ENCODE measurements around the gene POU5F2. TPM values are rescaled to one million over a fixed set of nuclear protein-coding genes. Genes with fewer than 3 reads are reported as not detected.

Gene POU5F2
- total and polyA plus RNA-seq, 9 of the 15 experiments (the other 6 are each of a cell fraction or from before 2014, with no cell fraction given): 0.01 to 0.40 (median 0.18) TPM; not detected in 2

- Histone ChIP-seq H3K79me2 (ENCODE audit: control insufficient read depth, insufficient read depth, low read length) (no peaks in the 10 kb centered on the region), H3K27ac (ENCODE audit: extremely low read depth, low read depth, low read length) (no peak overlapping the region), H3K9me1 (ENCODE audit: control insufficient read depth, insufficient read depth, low read length) (no peaks in the 10 kb centered on the region), H3K4me3 (no peak overlapping the region), H3K4me1 (replicated peaks in 1 of 2; ENCODE audit: control insufficient read depth in 2 of 2, insufficient read depth in 2 of 2, low read length in 2 of 2) (no peaks in the 10 kb centered on the region), H3K27me3 (ENCODE audit: control insufficient read depth in 2 of 2, insufficient read depth in 2 of 2, low read length in 2 of 2) (no peaks in the 10 kb centered on the region), H3K9ac (ENCODE audit: insufficient read depth in 1 of 2, low read depth in 2 of 2, low read length in 2 of 2) (no peak overlapping the region), H4K20me1 (replicated peaks; ENCODE audit: control insufficient read depth, insufficient read depth, low read length) (no peaks in the 10 kb centered on the region), H3K9me3 (replicated peaks; ENCODE audit: control insufficient read depth, insufficient read depth, low read depth, low read length) (no peaks in the 10 kb centered on the region; the same call in 1 of the 2 replicates), H3K4me2 (ENCODE audit: insufficient read depth, low read length) (no peak overlapping the region), H2AFZ (ENCODE audit: low read depth, low read length) (no peak overlapping the region), H3K36me3 (ENCODE audit: control insufficient read depth, insufficient read depth, low read length) (no peaks in the 10 kb centered on the region)
- TF ChIP-seq ZNF133 (CRISPR knock-in tag; IDR thresholded peaks at IDR 0.05) (no peak), BCLAF1 (IDR thresholded peaks at IDR 0.05; ENCODE audit: borderline replicate concordance in 1 of 2, control insufficient read depth in 1 of 2, low read depth in 2 of 2, low read length in 1 of 2) (no peak), ATF3 (IDR thresholded peaks at IDR 0.05) (no peak), ATF3 (CRISPR knock-in tag; conservative IDR thresholded peaks at IDR 0.05) (no peak), TCF7L2 (IDR thresholded peaks at IDR 0.05; ENCODE audit: low read depth, low read length) (no peak)
- TF ChIP-seq, protein P1, sequence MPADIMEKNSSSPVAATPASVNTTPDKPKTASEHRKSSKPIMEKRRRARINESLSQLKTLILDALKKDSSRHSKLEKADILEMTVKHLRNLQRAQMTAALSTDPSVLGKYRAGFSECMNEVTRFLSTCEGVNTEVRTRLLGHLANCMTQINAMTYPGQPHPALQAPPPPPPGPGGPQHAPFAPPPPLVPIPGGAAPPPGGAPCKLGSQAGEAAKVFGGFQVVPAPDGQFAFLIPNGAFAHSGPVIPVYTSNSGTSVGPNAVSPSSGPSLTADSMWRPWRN (IDR thresholded peaks at IDR 0.05; ENCODE audit: low read depth): no peak
- ChIA-PET CTCF (ENCODE audit: low intra/inter-chr PET ratio) (no interaction called here), POLR2A (no interaction called here)
- in situ Hi-C loops (cut with MboI): no loop called here
- intact Hi-C loops (cut with micrococcal nuclease): no loop called here
- no TSS peak for BruUV-seq (replicated peaks)
- DNase-seq (ENCODE audit: extremely low read depth in 1 of 4, low spot score in 3 of 4) (no peak), ATAC-seq (no peak), FAIRE-seq (no peak)
- WGBS (ENCODE audit: insufficient coverage, low coverage, missing lambda C conversion rate): 0% methylated on average over 9 of the region's 10 CpGs
Observed at GRCh38 chr5:93755716-93756115, 14.3 kb upstream of the POU5F2 start.

All from K562 (cell line).